HG03060 (cell line): ENCODE data around the gene TBC1D5.
"Not testable (repeated sequence)": the region's sequence is repeated elsewhere in the genome, so short reads cannot be mapped to it uniquely, and the experiment has no call there.

Experiments
- ATAC-seq: cut with Tn5 transposase; IDR thresholded peaks from one replicate; pipeline ENCODE4 v1.9.1; 2021; ENCODE audit warnings: low read depth, moderate number of reproducible peaks; ENCODE audit not compliant: unreplicated experiment

The TBC1D5 gene

GRCh38 chr3:17431004-17431403 is 311.4 kb downstream of the TBC1D5 start:
- ATAC-seq = no peak

GRCh38 chr3:17430582-17430981 is 311.8 kb downstream of the TBC1D5 start:
- no peak for ATAC-seq

GRCh38 chr3:17423786-17424536 is 318.5 kb downstream of the TBC1D5 start:
- ATAC-seq = no peak

- ATAC-seq = no peak
Measured at GRCh38 chr3:17422636-17423035, 319.8 kb downstream of the TBC1D5 start.

- no peak for ATAC-seq
Measured at GRCh38 chr3:17420668-17421067, 321.8 kb downstream of the TBC1D5 start.

DNA sequence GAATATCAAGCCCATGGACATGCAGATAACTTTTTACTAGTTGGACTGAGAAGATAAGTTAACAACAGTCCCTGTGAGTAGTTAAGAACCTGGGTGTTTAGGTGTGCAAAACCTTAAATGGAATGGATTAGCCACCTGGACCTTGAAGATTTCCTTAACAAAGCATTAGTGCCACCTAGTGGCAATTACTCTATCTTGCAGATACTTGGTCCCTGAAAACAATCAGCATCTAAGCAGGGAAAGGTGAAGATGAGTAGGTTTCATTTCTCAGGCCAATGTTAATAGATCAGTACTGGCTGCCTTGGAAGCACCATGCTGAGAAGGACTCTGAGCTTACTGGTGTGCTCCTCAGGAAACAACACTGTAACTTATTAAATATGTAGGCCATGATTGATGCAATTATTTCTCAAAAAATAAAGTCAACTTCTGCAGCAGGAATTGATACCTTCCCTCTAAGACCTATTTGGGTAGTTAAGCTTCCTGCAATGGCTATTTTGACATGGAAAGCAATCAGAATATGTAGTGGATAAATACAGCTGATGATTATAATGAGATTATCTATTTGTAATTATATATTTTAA is 329.4 kb downstream of the TBC1D5 start:
- ATAC-seq = peak; percentile 78

DNA sequence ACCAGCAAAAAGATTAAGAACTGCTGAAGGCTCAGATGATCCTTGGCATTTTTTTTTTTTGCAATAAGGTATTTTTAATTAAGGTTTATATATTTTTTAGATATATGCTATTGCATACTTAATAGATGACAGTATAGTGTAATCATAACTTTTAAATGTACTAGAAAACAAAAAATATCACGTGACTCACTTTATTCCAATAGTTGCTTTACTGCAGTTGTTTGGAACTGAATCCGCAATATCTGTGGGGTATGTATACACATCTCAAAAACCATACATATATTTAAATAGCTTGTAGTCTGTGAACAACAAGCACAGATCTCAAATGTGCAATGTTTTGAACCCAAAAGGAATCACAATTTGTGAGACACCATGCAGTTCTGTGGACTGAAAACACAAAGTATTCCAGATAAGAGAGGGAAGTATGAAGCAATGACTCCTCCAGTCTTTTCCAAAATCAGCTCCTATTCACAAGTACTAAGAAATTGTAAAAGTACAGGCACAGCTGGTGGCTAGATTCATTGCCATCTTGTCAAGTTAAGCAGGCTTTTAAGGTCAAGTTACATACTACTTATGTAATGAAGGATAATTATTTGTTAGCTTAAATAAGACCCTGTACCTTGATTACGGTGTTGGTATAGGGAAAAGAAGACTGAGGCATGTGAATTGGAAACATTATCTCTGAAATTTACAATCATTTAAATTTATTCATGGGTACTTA is 331.1 kb downstream of the TBC1D5 start:
- ATAC-seq = no peak

GRCh38 chr3:17407576-17407975 is 334.9 kb downstream of the TBC1D5 start:
- no peak for ATAC-seq

- ATAC-seq = no peak
Measured at GRCh38 chr3:17404548-17404947, 337.9 kb downstream of the TBC1D5 start.

DNA sequence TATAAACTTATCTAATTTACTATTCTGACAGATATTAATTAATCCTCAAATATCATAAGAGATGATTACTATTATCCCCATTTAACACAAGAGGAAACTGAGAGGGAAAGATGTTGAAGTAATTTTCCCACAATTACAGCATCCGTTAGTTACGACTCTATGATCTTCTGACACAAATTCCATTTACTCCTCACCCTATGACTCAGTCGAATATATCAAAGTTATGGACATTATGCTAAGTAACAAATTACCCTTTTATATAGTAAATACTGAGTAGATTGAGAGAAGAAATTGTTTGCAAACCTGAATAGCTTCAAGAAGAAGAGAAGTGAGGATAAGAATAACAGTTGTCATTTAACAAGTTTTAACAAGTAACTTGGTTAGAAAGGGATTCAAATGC is 340.0 kb downstream of the TBC1D5 start:
- ATAC-seq = no peak

GRCh38 chr3:17401912-17402311 is 340.5 kb downstream of the TBC1D5 start:
- ATAC-seq = no peak

GRCh38 chr3:17399586-17399985 is 342.8 kb downstream of the TBC1D5 start:
- ATAC-seq = peak; percentile 29

GRCh38 chr3:17398959-17399551 is 343.4 kb downstream of the TBC1D5 start:
- ATAC-seq = peak; percentile 89

DNA sequence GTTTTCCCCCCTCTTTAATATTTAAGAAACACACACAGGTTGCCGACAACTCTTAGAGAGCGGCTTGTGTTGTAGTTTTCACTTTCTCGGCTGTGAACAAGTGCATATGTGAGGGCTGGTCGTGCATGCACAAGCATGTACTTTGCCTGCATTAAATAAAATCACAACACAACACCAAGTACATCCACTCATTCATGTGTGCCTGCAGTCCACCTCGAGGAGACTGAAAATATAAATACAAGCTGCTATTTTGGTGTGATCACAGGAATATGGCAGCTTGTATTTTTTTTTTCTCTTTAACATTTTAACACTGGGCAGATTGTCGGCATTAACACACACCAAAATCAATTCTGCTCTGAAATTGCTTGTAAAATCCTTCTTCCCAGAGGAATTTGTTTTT is 346.4 kb downstream of the TBC1D5 start:
- ATAC-seq = no peak

- no peak for ATAC-seq
Measured at GRCh38 chr3:17394541-17395155, 347.8 kb downstream of the TBC1D5 start.

DNA sequence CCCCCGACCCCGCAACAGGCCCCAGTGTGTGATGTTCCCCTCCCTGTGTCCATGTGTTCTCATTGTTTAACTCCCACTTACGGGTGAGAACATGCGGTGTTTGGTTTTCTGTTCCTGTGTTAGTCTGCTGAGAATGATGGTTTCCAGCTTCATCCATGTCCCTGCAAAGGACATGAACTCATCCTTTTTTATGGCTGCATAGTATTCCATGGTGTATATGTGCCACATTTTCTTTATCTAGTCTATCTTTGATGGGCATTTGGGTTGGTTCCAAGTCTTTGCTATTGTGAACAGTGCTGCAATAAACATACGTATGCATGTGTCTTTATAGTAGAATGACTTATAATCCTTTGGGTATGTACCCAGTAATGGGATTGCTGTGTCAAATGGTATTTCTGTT is 349.9 kb downstream of the TBC1D5 start:
- not testable (repeated sequence) for ATAC-seq

- ATAC-seq = no peak
Measured at GRCh38 chr3:17390785-17391184, 351.6 kb downstream of the TBC1D5 start.

DNA sequence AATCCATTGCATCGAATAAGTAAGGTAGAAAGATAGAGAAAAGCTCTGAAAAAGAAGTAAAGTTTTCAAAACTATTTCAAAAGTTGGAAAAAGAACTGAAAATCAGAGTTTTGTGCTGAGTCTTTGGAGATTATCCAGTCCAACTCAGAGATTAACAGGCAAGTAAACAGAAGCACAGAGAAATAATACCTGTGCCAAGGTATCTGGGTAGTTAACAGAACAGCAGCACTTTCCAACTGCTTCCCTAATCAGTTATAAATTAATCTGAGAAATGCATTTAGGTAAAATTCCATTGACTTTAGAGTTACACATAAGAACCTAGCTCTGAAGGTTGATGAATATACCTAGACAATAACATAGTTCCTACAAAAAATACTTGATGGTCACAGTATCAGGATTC is 355.3 kb downstream of the TBC1D5 start:
- ATAC-seq = no peak

- ATAC-seq = no peak
Measured at GRCh38 chr3:17386432-17386831, 356.0 kb downstream of the TBC1D5 start.

DNA sequence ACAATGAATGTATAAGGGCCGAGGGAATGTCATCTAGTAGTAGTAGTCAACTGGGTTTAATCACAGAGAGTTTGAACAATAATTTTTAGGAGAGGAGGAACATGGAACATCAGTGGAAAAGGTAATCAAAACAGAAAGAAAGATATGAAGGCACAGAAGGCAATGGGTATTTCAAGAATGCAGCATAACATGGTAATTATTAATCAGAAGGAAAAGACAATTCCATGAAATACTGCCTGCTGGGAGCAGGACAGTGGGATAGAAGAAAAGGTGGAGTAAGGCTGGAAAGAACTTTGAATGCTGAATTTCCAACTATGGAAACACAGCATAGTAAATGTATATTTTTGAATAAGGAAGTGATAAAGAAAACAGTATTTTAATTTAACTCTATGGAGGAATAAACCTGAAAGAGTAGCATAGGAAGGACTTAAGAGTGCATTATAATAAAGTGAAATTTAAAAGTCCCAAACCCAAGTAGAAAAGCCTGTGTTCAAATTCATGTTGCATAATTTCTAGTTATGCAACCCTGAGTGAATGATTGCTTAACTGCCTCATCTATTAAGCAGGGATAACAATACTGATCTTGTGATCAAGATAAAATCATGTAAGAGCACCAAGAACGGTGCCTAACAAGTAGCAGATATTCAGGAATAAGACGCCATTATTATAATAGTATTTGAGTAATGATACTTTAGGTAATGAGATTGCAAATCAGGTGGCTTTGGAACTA is 357.7 kb downstream of the TBC1D5 start:
- no peak for ATAC-seq
